ENCODE results near the gene WNT4.
A peak's percentile ranks its signal among the peaks of the same experiment; 100 is the strongest.

WNT4 gene

DNA sequence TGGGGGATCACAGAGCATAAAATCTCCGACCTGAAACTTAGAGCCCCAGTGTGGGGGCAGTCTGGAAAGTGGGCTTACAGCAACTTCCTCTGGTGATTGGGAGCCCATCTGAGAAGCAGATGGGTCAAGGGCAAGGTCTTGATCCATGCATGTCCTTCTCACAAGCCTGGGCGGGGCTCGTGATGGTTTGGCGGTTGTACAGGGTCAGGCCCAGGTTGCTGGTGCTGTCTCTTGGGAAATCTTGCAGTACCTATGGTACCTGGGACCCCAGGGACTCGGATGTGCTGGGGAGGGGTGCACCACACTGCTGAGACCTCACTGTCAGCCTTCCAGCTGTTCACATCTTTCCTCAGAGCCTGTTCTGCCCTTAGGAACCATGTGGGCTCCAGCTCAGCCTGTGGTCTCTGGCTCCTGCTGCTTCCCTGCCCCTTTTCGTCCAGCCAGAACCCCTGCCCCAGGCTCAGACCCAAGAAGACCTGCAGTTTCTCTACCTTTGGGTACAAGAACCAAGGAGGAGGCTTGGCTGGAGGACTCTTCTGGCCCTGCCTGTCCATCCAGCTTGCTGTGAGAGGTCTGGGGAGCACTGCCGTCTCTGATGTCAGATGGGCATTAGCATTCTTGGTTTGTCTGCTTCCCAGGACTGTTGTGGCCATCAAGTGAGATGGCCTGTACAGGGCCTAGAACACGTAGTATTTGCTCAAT is 24.5 kb downstream of the WNT4 start:
- H3K9ac ChIP-seq (ENCODE audit: low read depth, low read length), result no peak overlapping the region
- no peaks in the 10 kb centered on the region for H3K27me3 ChIP-seq (ENCODE audit: control insufficient read depth, insufficient read depth, low read length)
- H3K36me3 ChIP-seq (ENCODE audit: control insufficient read depth, insufficient read depth, low read length), result peaks cover 6% of the 10 kb centered on the region
- H3K4me1 ChIP-seq (ENCODE audit: control insufficient read depth, insufficient read depth, low read length), result peaks cover 32% of the 10 kb centered on the region
- H3K4me3 ChIP-seq (ENCODE audit: low read depth, low read length), result no peak overlapping the region
- H3K27ac ChIP-seq (ENCODE audit: low read depth, low read length), result no peak overlapping the region
- H3K9me3 ChIP-seq (ENCODE audit: control insufficient read depth, insufficient read depth, low read length), result no peaks in the 10 kb centered on the region

DNA sequence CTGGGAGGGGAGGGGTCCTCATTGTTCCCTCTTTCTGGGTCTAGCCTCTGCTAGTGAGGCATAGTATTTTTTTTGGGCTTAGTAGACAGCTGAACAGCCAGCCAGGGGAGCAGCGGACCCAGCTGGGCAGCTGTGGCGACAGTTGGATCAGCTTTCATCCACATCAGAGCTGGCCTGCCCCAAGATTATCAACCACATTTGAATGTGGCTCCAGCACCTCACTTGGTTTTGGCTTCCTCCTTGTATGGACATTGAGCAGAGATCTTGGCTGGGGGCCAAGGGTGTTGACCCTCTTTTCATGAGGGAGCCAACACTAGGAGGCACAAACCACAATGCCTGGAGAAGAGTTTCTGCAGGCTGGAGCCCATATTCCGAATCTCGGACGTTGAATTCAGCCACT is 25.0 kb downstream of the WNT4 start:
- no peak overlapping the region for H3K27ac ChIP-seq (ENCODE audit: low read depth, low read length)
- H3K4me3 ChIP-seq (ENCODE audit: low read depth, low read length), result no peak overlapping the region
- H3K9ac ChIP-seq (ENCODE audit: low read depth, low read length), result no peak overlapping the region
- H3K9me3 ChIP-seq (ENCODE audit: control insufficient read depth, insufficient read depth, low read length), result no peaks in the 10 kb centered on the region
- H3K36me3 ChIP-seq (ENCODE audit: control insufficient read depth, insufficient read depth, low read length), result peaks cover 11% of the 10 kb centered on the region
- peaks cover 32% of the 10 kb centered on the region for H3K4me1 ChIP-seq (ENCODE audit: control insufficient read depth, insufficient read depth, low read length)
- no peaks in the 10 kb centered on the region for H3K27me3 ChIP-seq (ENCODE audit: control insufficient read depth, insufficient read depth, low read length)

DNA sequence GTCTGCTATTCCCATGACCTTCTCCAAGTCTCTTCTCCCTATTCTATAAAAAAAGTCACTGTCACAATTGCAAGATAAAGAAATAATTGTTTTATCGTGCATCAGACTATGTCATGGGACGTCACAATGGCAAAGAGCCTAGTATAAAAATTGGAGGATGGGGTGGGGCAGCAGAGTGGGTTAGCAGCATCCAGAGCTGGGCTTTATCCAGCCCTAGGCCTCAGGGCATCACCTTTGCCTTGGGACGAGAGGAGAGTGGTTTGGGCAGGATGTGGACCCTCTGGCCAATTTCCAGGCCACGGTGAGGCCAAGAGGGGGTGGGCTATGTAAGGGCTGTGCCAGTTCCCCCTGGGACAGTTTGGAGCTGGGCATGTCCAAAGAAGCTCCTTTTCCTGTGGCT is 25.7 kb downstream of the WNT4 start:
- Histone ChIP-seq H3K27me3 (ENCODE audit: control insufficient read depth, insufficient read depth, low read length) (no peaks in the 10 kb centered on the region), H3K4me3 (ENCODE audit: low read depth, low read length) (no peak overlapping the region), H3K27ac (ENCODE audit: low read depth, low read length) (no peak overlapping the region), H3K9ac (ENCODE audit: low read depth, low read length) (no peak overlapping the region), H3K4me1 (ENCODE audit: control insufficient read depth, insufficient read depth, low read length) (peaks cover 31% of the 10 kb centered on the region), H3K36me3 (ENCODE audit: control insufficient read depth, insufficient read depth, low read length) (peaks cover 14% of the 10 kb centered on the region), H3K9me3 (ENCODE audit: control insufficient read depth, insufficient read depth, low read length) (no peaks in the 10 kb centered on the region)

- no peaks in the 10 kb centered on the region for H3K27me3 ChIP-seq (ENCODE audit: control insufficient read depth, insufficient read depth, low read length)
- peaks cover 26% of the 10 kb centered on the region for H3K36me3 ChIP-seq (ENCODE audit: control insufficient read depth, insufficient read depth, low read length)
- no peak overlapping the region for H3K4me3 ChIP-seq (ENCODE audit: low read depth, low read length)
- no peaks in the 10 kb centered on the region for H3K9me3 ChIP-seq (ENCODE audit: control insufficient read depth, insufficient read depth, low read length)
- H3K27ac ChIP-seq (ENCODE audit: low read depth, low read length), result peak overlapping the region; percentile 15
- peaks cover 20% of the 10 kb centered on the region for H3K4me1 ChIP-seq (ENCODE audit: control insufficient read depth, insufficient read depth, low read length)
- H3K9ac ChIP-seq (ENCODE audit: low read depth, low read length), result no peak overlapping the region
Measured at GRCh38 chr1:22115286-22115685, 27.6 kb downstream of the WNT4 start.

- H3K9ac ChIP-seq (ENCODE audit: low read depth, low read length), result no peak overlapping the region
Measured at GRCh38 chr1:22114083-22115012, 28.5 kb downstream of the WNT4 start.

GRCh38 chr1:22112554-22112953 is 30.3 kb downstream of the WNT4 start:
- Histone ChIP-seq H3K27ac (ENCODE audit: low read depth, low read length) (no peak overlapping the region), H3K4me3 (ENCODE audit: low read depth, low read length) (no peak overlapping the region), H3K9ac (ENCODE audit: low read depth, low read length) (no peak overlapping the region), H3K27me3 (ENCODE audit: control insufficient read depth, insufficient read depth, low read length) (no peaks in the 10 kb centered on the region), H3K9me3 (ENCODE audit: control insufficient read depth, insufficient read depth, low read length) (no peaks in the 10 kb centered on the region), H3K36me3 (ENCODE audit: control insufficient read depth, insufficient read depth, low read length) (peaks cover 31% of the 10 kb centered on the region), H3K4me1 (ENCODE audit: control insufficient read depth, insufficient read depth, low read length) (peaks cover 20% of the 10 kb centered on the region)

More at GRCh38 chr1:22114083-22115012, 28.5 kb downstream of the WNT4 start:
- H3K27ac ChIP-seq (ENCODE audit: low read depth, low read length), result no peak overlapping the region
- no peaks in the 10 kb centered on the region for H3K9me3 ChIP-seq (ENCODE audit: control insufficient read depth, insufficient read depth, low read length)
- H3K4me1 ChIP-seq (ENCODE audit: control insufficient read depth, insufficient read depth, low read length), result peaks cover 20% of the 10 kb centered on the region
- H3K27me3 ChIP-seq (ENCODE audit: control insufficient read depth, insufficient read depth, low read length), result no peaks in the 10 kb centered on the region
- no peak overlapping the region for H3K4me3 ChIP-seq (ENCODE audit: low read depth, low read length)
- peaks cover 30% of the 10 kb centered on the region for H3K36me3 ChIP-seq (ENCODE audit: control insufficient read depth, insufficient read depth, low read length)

GRCh38 chr1:22111620-22112019 is 31.3 kb downstream of the WNT4 start:
- Histone ChIP-seq H3K4me1 (ENCODE audit: control insufficient read depth, insufficient read depth, low read length) (peaks cover 19% of the 10 kb centered on the region), H3K36me3 (ENCODE audit: control insufficient read depth, insufficient read depth, low read length) (peaks cover 31% of the 10 kb centered on the region), H3K27ac (ENCODE audit: low read depth, low read length) (no peak overlapping the region), H3K9ac (ENCODE audit: low read depth, low read length) (no peak overlapping the region), H3K4me3 (ENCODE audit: low read depth, low read length) (no peak overlapping the region), H3K27me3 (ENCODE audit: control insufficient read depth, insufficient read depth, low read length) (no peaks in the 10 kb centered on the region), H3K9me3 (ENCODE audit: control insufficient read depth, insufficient read depth, low read length) (no peaks in the 10 kb centered on the region)

GRCh38 chr1:22111115-22111514 is 31.8 kb downstream of the WNT4 start:
- peaks cover 31% of the 10 kb centered on the region for H3K36me3 ChIP-seq (ENCODE audit: control insufficient read depth, insufficient read depth, low read length)
- no peak overlapping the region for H3K9ac ChIP-seq (ENCODE audit: low read depth, low read length)
- no peak overlapping the region for H3K27ac ChIP-seq (ENCODE audit: low read depth, low read length)
- no peaks in the 10 kb centered on the region for H3K27me3 ChIP-seq (ENCODE audit: control insufficient read depth, insufficient read depth, low read length)
- H3K4me3 ChIP-seq (ENCODE audit: low read depth, low read length), result no peak overlapping the region
- no peaks in the 10 kb centered on the region for H3K9me3 ChIP-seq (ENCODE audit: control insufficient read depth, insufficient read depth, low read length)
- H3K4me1 ChIP-seq (ENCODE audit: control insufficient read depth, insufficient read depth, low read length), result peaks cover 14% of the 10 kb centered on the region; the same call in 1 of the 2 replicates

DNA sequence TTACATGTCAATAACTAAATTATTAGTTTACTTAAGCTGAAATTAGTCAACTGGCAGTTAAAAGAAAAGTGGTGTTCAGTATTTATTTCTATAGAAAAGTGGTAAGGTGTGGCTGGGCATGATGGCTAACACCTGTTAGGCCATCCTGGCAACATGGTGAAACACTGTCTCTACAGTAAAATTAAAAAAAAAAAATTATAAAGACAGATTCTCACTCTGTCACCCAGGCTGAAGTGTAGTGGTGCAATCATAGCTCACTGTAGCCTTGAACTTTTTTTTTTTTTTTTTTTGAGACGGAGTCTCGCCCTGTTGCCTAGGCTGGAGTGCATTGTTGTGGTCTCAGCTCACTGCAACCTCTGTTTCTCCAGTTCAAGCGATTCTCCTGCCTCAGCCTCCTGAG is 32.9 kb downstream of the WNT4 start:
- Histone ChIP-seq H3K4me3 (ENCODE audit: low read depth, low read length) (no peak overlapping the region), H3K9ac (ENCODE audit: low read depth, low read length) (no peak overlapping the region), H3K36me3 (ENCODE audit: control insufficient read depth, insufficient read depth, low read length) (peaks cover 31% of the 10 kb centered on the region), H3K4me1 (ENCODE audit: control insufficient read depth, insufficient read depth, low read length) (peaks cover 16% of the 10 kb centered on the region; the same call in 1 of the 2 replicates), H3K27me3 (ENCODE audit: control insufficient read depth, insufficient read depth, low read length) (no peaks in the 10 kb centered on the region), H3K27ac (ENCODE audit: low read depth, low read length) (no peak overlapping the region), H3K9me3 (ENCODE audit: control insufficient read depth, insufficient read depth, low read length) (no peaks in the 10 kb centered on the region)

GRCh38 chr1:22108339-22109105 is 34.4 kb downstream of the WNT4 start:
- Histone ChIP-seq H3K27me3 (ENCODE audit: control insufficient read depth, insufficient read depth, low read length) (no peaks in the 10 kb centered on the region), H3K4me1 (ENCODE audit: control insufficient read depth, insufficient read depth, low read length) (0 out of 2 replicates have a peak, but pooled peaks cover 2% of the 10 kb centered on the region), H3K36me3 (ENCODE audit: control insufficient read depth, insufficient read depth, low read length) (peaks cover 31% of the 10 kb centered on the region), H3K4me3 (ENCODE audit: low read depth, low read length) (no peak overlapping the region), H3K27ac (ENCODE audit: low read depth, low read length) (no peak overlapping the region), H3K9me3 (ENCODE audit: control insufficient read depth, insufficient read depth, low read length) (no peaks in the 10 kb centered on the region), H3K9ac (ENCODE audit: low read depth, low read length) (no peak overlapping the region)
